Body of pancreas (tissue), 4 donors: ENCODE data around the gene SLC35F5.

Source experiments
- POLR2A ChIP-seq, 3 donors: fragments of 450-650 bp; IDR thresholded peaks; one replicate each; pipeline ENCODE4 v1.6.1; 2016; ENCODE audit warnings: antibody characterized with exemption in 3 of 3, mild to moderate bottlenecking in 2 of 3
- TF ChIP-seq, protein P1 (sequence below), 7 experiments: fragments of 450-650 bp in 4 of 7; fragments of 200-600 bp in 3 of 7; sonication (generic) in 3 of 7; IDR thresholded peaks; one replicate each; pipeline ENCODE4 v1.5.1; 2016 to 2019; ENCODE audit warnings: antibody characterized with exemption in 7 of 7

DNA sequence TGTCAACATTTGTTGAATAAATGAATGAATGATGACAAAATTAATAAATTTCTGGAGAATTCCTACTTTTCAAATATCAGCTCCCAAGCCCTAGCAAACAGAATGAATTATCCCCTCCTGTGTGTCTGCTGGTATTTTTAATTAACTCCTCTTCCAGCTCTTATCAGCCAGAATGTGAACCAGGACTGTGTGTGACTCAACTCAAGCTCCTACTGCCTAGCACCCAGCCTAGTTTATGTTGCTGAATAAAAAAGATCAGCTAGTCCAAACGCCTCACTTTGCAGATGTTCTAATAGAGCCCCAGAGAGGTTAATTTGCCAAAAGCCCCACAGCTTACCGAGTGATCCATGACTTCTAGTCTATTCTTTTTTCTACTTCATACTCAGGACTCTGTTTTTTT, 79.1 kb downstream of the SLC35F5 start:
- TF ChIP-seq, protein P1, sequence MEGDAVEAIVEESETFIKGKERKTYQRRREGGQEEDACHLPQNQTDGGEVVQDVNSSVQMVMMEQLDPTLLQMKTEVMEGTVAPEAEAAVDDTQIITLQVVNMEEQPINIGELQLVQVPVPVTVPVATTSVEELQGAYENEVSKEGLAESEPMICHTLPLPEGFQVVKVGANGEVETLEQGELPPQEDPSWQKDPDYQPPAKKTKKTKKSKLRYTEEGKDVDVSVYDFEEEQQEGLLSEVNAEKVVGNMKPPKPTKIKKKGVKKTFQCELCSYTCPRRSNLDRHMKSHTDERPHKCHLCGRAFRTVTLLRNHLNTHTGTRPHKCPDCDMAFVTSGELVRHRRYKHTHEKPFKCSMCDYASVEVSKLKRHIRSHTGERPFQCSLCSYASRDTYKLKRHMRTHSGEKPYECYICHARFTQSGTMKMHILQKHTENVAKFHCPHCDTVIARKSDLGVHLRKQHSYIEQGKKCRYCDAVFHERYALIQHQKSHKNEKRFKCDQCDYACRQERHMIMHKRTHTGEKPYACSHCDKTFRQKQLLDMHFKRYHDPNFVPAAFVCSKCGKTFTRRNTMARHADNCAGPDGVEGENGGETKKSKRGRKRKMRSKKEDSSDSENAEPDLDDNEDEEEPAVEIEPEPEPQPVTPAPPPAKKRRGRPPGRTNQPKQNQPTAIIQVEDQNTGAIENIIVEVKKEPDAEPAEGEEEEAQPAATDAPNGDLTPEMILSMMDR (IDR thresholded peaks at IDR 0.05) = no peak
- TF ChIP-seq POLR2A (IDR thresholded peaks at IDR 0.05) = no peak
